Panc1 (cell line): ENCODE results near the gene SKA2. TPM values are rescaled to one million over a fixed set of nuclear protein-coding genes. Genes with fewer than 3 reads are reported as not detected.
A peak's percentile ranks its signal among the peaks of the same experiment; 100 is the strongest.

Source experiments
- ATAC-seq: fragments of 200-7000 bp; cut with Tn5 transposase; 2 replicates; pipeline ENCODE4 v1.9.1; 2020; ENCODE audit warnings: mild to moderate bottlenecking, moderate library complexity
- BruUV-seq: library from RNA; stranded (reverse); fragments of 400-500 nt; replicated peaks from 2 replicates; lab custom pipeline; 2021; lab: Mats Ljungman, UMichigan
- CTCF ChIA-PET: fragments of 300-600 bp; sonication (Branson Sonifier 250); formaldehyde crosslinking; loops from one replicate; lab custom pipeline; 2022; ENCODE audit warnings: antibody characterized with exemption; lab: Charles Lee
- POLR2A ChIA-PET: fragments of 300-600 bp; sonication (Branson Sonifier 250); formaldehyde crosslinking; loops from one replicate; lab custom pipeline; 2022; ENCODE audit warnings: antibody characterized with exemption; lab: Charles Lee
- DNase-seq: peaks from one replicate; pipeline ENCODE4 v3.0.0-alpha.2; 2010; ENCODE audit warnings: low read depth, low spot score
- H3K27ac ChIP-seq: 2 replicates; pipeline ENCODE4 v1.5.1; 2011; ENCODE audit warnings: mild to moderate bottlenecking, low read length, inconsistent platforms
- H3K27me3 ChIP-seq: fragments of 200-500 bp; sonication (Bioruptor generic); 2 replicates; pipeline ENCODE4 v1.6.0; 2014; ENCODE audit warnings: low read length, inconsistent platforms; ENCODE audit not compliant: control insufficient read depth, insufficient read depth
- H3K36me3 ChIP-seq: fragments of 200-500 bp; sonication (Bioruptor generic); 2 replicates; pipeline ENCODE4 v1.5.1; 2014; ENCODE audit warnings: inconsistent platforms, mild to moderate bottlenecking, low read length, moderate library complexity; ENCODE audit not compliant: control insufficient read depth, insufficient read depth
- H3K4me1 ChIP-seq: 2 replicates; pipeline ENCODE4 v1.5.1; 2011; ENCODE audit warnings: inconsistent platforms, mild to moderate bottlenecking, low read length, moderate library complexity; ENCODE audit not compliant: control insufficient read depth, insufficient read depth
- H3K4me3 ChIP-seq, 2 experiments: 2 replicates each; pipeline ENCODE4 v1.5.1; 2011 to 2012; ENCODE audit warnings: low read depth in 2 of 2, low read length in 2 of 2, mild to moderate bottlenecking in 2 of 2, inconsistent platforms in 1 of 2, moderate library complexity in 1 of 2
- H3K9me3 ChIP-seq: fragments of 200-500 bp; sonication (Bioruptor generic); 2 replicates; pipeline ENCODE4 v1.5.1; 2014; ENCODE audit warnings: low read depth, mild to moderate bottlenecking, inconsistent platforms, low read length, moderate library complexity; ENCODE audit not compliant: control insufficient read depth, insufficient read depth
- POLR2AphosphoS5 ChIP-seq: IDR thresholded peaks from 2 replicates; pipeline ENCODE4 v1.6.1; 2012; ENCODE audit warnings: mild to moderate bottlenecking, low read depth, low read length, moderate library complexity
- REST ChIP-seq, 2 experiments: IDR thresholded peaks; 2 replicates each; pipeline ENCODE4 v1.6.1; 2011 to 2012; ENCODE audit warnings: low read depth in 2 of 2, control low read depth in 1 of 2, low read length in 1 of 2, mild to moderate bottlenecking in 1 of 2, moderate library complexity in 1 of 2; ENCODE audit not compliant: insufficient read depth in 1 of 2
- SIN3A ChIP-seq: IDR thresholded peaks from 2 replicates; pipeline ENCODE4 v1.6.1; 2012; ENCODE audit warnings: low read depth, mild to moderate bottlenecking, low read length, moderate library complexity, borderline replicate concordance; ENCODE audit not compliant: insufficient read depth
- TCF7L2 ChIP-seq: IDR thresholded peaks from 2 replicates; pipeline ENCODE4 v1.6.1; 2011; ENCODE audit warnings: mild to moderate bottlenecking, low read depth, low read length, inconsistent platforms
- in situ Hi-C: cut with HindIII; loops from 2 replicates; pipeline ENCODE4 v1.10.0; 2016; ENCODE audit warnings: low sequenced_read_pairs, low pct_unique_long_range_greater_than_20kb
- intact Hi-C: fragments of 100-400 bp; cut with micrococcal nuclease; formaldehyde crosslinking; loops from one replicate; pipeline ENCODE4 v1.10.0; 2022; ENCODE audit not compliant: unreplicated experiment
- total RNA-seq: library from RNA; stranded (reverse); gene quantifications from one replicate; pipeline ENCODE4 v1.2.1, GENCODE V29; 2021; ENCODE audit not compliant: unreplicated experiment
- TF ChIP-seq, protein P1 (sequence below): fragments of 450-650 bp; IDR thresholded peaks from 2 replicates; pipeline ENCODE4 v1.5.1; 2017; ENCODE audit warnings: mild to moderate bottlenecking

The SKA2 gene
- total RNA-seq, 1 experiment from 2014 or later = 30.3 TPM

DNA sequence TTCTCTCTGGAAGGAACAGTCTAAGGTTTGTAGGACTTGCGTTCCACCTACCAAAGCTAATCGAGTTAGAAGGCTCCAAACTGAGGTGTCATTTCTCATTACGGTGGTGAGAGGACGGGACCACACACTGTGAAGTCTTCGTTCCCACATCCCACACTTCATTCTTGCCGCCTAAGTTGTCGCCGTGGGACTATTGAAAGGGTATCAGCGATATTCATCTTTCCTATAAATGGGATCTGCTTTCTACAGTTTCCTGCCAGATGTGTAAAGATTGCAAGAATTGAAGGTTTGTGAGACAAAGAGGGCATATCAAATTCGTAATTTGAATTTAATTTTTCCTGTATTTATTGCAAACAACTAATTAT, 47.7 kb downstream of the SKA2 start:
- Histone ChIP-seq H3K27ac (peak overlapping the region; percentile 91), H3K4me1 (peaks cover 7% of the 10 kb centered on the region), H3K4me3 (peak overlapping the region; percentile 89 to 96), H3K36me3 (no peaks in the 10 kb centered on the region; the same call in none of the 2 replicates), H3K9me3 (no peaks in the 10 kb centered on the region), H3K27me3 (no peaks in the 10 kb centered on the region)
- POLR2A ChIA-PET = interaction anchor here (0.5 to 2.0 kb wide), 3 partner anchors 47 to 334 kb away, joined by 6 to 9 read pairs (median 8); partner anchors contain the start of gene SKA2
- BruUV-seq = TSS peak; percentile 92
- no peak for TF ChIP-seq SIN3A
- TF ChIP-seq POLR2AphosphoS5 = 0 out of 2 replicates have a peak, but pooled peaks have one; percentile 10
- TF ChIP-seq REST (IDR thresholded peaks at IDR 0.05; ENCODE audit: insufficient read depth in 1 of 2, low read depth in 2 of 2, low read length in 1 of 2) = no peak
- TF ChIP-seq, protein P1, sequence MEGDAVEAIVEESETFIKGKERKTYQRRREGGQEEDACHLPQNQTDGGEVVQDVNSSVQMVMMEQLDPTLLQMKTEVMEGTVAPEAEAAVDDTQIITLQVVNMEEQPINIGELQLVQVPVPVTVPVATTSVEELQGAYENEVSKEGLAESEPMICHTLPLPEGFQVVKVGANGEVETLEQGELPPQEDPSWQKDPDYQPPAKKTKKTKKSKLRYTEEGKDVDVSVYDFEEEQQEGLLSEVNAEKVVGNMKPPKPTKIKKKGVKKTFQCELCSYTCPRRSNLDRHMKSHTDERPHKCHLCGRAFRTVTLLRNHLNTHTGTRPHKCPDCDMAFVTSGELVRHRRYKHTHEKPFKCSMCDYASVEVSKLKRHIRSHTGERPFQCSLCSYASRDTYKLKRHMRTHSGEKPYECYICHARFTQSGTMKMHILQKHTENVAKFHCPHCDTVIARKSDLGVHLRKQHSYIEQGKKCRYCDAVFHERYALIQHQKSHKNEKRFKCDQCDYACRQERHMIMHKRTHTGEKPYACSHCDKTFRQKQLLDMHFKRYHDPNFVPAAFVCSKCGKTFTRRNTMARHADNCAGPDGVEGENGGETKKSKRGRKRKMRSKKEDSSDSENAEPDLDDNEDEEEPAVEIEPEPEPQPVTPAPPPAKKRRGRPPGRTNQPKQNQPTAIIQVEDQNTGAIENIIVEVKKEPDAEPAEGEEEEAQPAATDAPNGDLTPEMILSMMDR = no peak
- TF ChIP-seq TCF7L2 = no peak
- CTCF ChIA-PET = no interaction called here
- in situ Hi-C loops = no loop called here
- ATAC-seq (peak; percentile 31; the same call in 1 of the 2 replicates), DNase-seq (no peak)
- intact Hi-C loops = no loop called here

- BruUV-seq = no TSS peak
- CTCF ChIA-PET = interaction anchor here (0.6 kb wide), 1 partner anchor 30 kb away, joined by 3 read pairs; no protein-coding TSS in a partner anchor
- no peaks in the 10 kb centered on the region; the same call in none of the 2 replicates for H3K36me3 ChIP-seq
- peak within 1 kb of the TSS; percentile 89 to 96 for H3K4me3 ChIP-seq
- H3K27ac ChIP-seq = peak within 1 kb of the TSS; percentile 91
- peak; percentile 98 for ATAC-seq
- peaks cover 7% of the 10 kb centered on the region for H3K4me1 ChIP-seq
- in situ Hi-C loops = no loop called here
- H3K9me3 ChIP-seq = no peaks in the 10 kb centered on the region
- 0 out of 2 replicates have a peak, but pooled peaks have one; percentile 14 for TF ChIP-seq TCF7L2
- TF ChIP-seq, protein P1 = no peak
- peak; percentile 86 for TF ChIP-seq SIN3A
- TF ChIP-seq POLR2AphosphoS5 = peak; percentile 74; the same call in 1 of the 2 replicates
- POLR2A ChIA-PET = interaction anchor here (0.5 to 2.0 kb wide), 3 partner anchors 48 to 334 kb away, joined by 6 to 9 read pairs (median 8); partner anchors contain the start of gene SKA2
- H3K27me3 ChIP-seq = no peaks in the 10 kb centered on the region
- intact Hi-C loops = no loop called here
- peak; percentile 93 for DNase-seq
These were observed 48.3 kb downstream of the SKA2 start, which contains the start of gene TRIM37 for GRCh38 chr17:59106463-59107305. Gene TRIM37, minus strand, starts transcription at chr17:59106880. Its CDS starts 419 bp downstream, at chr17:59106461.
